IPS DF 4.7 (cell line): ENCODE measurements around the gene LETMD1.

Source experiments
- DNase-seq: peaks from one replicate; pipeline ENCODE4 v3.0.0-alpha.2; 2013; ENCODE audit warnings: low spot score; ENCODE audit errors: extremely low read depth

LETMD1 gene

DNA sequence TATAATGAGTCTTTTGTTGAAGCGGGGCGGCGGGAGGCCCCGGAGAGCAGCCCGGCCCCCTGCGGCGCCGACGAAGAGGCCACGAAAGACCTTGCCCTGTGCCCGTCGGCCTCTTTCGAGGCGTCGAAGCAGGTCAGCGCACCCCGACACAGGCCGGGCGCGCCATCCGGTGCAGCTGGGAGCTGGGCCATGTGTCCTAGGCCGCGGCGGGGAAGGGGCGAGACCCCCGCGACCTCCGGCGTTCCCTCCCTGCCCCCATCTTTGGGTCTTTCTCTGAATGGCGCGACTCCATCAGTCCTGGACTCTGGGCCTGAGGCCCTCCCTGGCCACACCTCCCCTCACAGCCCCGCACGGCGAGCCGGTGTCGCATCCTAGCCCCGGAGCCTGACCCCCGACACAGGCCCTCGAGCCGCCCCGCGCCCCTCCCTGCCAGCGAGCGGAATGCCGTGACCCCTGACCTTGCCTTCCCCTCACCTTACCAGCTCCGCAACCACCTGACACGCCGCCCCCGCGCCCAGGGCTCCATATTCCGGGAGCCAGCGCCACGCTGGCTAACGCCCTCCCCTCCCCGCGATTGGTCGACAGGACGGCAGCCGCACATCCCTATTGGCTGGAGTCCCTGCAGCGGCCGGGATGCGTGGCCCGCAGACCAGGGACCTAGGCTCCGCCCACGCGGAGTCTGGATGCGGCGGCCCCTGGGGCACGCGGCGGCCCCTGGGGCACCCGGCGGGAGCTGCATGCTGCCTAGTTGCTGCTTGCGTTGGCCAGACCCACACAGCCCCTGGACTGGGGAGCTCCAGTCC, 22.1 kb upstream of the LETMD1 start, which contains the start of gene SLC11A2:
Gene SLC11A2 (minus strand): TSS at position 549 of the 803 bp plus-strand sequence. CDS start 15,656 bp downstream, outside the sequence.
- peak; percentile 92 for DNase-seq

GRCh38 chr12:51027342-51027835, 20.7 kb upstream of the LETMD1 start:
- no peak for DNase-seq

- DNase-seq = no peak
Observed at GRCh38 chr12:51028126-51028812, 19.9 kb upstream of the LETMD1 start.

GRCh38 chr12:51028813-51029150, 19.3 kb upstream of the LETMD1 start:
- no peak for DNase-seq

DNA sequence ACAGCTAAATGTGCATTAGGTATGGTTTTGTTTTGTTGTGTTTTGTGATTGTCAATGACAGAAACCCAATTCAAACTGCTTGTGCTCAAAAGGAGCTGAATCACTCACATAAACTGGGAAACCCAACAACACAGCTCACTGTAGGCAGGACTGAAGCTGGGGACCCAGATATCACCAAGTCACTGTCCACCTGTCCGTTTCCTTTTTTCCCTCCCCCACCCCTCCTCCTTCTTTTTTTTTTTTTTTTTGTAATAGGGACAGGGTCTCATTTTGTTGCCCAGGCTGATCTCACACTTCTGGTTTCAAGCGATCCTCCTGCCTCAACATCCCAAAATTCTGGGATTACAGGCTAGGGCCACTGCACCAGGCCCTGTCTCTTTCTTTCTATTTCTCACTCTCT, 15.1 kb upstream of the LETMD1 start:
- no peak for DNase-seq

- DNase-seq = no peak
Observed at GRCh38 chr12:51033457-51034089, 14.6 kb upstream of the LETMD1 start.

GRCh38 chr12:51036279-51036678, 11.8 kb upstream of the LETMD1 start:
- no peak for DNase-seq

GRCh38 chr12:51048661-51049251, 629 bp downstream of the LETMD1 start:
- DNase-seq = no peak

DNA sequence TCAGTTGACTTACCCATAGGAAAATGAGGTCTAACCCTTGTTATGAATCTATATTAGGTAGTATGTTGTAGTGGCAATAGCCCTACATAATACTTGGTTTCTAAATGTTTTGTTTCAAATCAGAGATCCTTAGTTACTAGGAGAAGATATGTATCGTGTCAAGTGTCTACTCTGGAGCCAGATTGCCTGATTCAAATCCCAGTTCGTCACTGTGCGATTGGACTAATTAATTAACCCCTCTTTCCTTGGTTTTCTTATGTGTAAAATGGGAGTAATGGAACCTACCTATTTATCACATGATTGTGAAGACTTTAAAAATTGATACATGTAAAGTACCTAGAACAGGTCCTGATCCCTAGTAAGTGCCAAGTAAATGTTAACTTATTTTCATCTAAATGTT, 1.4 kb downstream of the LETMD1 start:
- no peak for DNase-seq

- no peak for DNase-seq
Observed at GRCh38 chr12:51051787-51052186, 3.7 kb downstream of the LETMD1 start.

DNA sequence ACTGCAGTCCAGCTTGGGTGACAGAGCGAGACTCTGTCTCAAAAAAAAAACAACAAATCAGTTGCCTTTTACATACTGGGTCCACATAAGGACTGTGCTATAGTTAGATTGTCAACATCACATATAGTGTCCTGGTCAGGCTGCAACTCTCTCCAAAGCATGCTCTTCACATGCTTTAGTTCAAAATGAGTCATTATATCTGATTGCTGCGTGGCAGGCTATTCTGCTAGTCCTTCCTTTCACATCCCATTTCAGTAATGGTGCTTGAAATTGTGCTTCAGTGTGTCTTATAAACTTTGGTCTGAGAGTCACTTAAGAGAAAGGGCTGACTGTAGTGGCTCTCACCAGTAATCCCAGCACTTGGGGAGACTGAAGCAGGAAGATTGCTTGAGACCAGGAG, 6.9 kb downstream of the LETMD1 start:
- DNase-seq = no peak

- DNase-seq = no peak
Observed at GRCh38 chr12:51056242-51056641, 8.1 kb downstream of the LETMD1 start.

DNA sequence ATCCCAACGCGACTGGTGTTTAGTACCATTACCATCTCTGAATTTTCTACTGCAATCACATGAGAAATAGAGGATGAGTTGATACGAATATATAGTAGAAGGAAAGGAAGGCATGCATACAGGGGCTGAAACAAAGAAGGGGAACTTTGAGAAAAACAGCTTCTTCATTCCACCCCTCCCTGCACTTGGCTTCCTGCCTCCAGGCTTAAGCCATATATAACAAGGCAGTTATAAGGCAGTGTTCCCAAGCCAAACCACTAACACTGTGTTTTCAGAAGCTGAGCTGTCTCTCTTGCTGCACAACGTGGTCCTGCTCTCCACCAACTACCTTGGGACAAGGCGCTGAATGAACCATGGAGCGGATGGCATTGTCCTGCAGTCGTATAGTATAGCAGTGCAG, 11.0 kb downstream of the LETMD1 start:
- DNase-seq = no peak

- no peak for DNase-seq
Observed at GRCh38 chr12:51062631-51063397, 14.7 kb downstream of the LETMD1 start.

DNA sequence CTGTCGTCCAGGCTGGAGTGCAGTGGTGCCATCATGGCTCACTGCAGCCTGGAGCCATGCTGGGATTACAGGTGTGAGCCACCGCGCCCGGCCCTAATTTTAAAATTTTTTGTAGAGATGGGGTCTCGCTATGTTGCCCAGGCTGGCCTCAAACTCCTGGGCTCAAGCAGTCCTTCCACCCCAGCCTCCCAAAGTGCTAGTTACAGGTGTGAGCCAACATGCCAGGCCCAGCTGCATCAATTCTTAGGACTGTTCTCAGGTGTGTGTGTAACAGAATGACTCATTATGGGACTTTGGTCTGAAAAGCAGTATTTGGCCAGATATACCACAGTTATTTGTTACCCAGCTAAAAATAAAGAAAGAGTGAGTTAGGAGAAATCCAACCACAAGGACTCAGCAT, 17.4 kb downstream of the LETMD1 start:
- no peak for DNase-seq

DNA sequence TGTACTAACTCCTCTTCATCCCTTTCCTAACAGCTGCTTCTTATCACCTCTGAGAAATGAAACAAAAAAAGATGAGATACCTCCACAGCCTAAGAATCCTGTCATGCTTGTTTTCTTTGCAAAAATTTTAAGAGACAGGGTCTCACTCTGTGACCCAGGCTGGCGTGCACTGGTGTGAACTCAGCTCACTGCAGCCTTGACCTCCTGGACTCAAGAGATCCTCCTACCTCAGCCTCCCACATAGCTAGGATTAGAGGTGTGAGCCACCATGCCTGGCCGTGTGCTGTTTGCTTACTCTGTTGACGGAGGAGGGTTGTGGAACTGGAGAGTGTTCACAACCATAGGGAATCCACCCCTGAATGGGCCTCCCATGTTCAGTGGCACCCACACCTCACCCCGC, 19.1 kb downstream of the LETMD1 start:
- DNase-seq = no peak

GRCh38 chr12:51067771-51068170, 19.6 kb downstream of the LETMD1 start:
- DNase-seq = no peak

- DNase-seq = no peak
Observed at GRCh38 chr12:51070004-51070403, 21.9 kb downstream of the LETMD1 start.

DNA sequence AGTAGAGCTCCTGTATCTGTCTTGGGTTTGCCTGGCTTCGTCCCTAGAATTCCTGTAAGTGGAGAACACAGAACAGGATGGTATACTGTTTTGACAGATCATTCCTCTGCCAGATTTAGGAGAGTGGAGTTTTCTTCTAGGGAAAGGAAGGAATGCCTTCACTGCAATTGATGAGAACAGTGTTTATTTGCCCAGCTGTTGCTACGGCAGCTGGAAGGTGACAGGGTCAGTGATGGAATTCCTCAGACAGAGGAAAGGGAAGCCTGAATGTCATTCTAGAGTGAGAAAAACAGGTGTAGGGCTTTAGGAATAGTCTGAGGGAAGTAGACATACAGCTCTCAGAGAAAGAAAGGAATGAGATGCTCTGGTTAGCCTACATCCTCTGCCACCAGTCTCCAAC, 23.5 kb downstream of the LETMD1 start:
- no peak for DNase-seq

DNA sequence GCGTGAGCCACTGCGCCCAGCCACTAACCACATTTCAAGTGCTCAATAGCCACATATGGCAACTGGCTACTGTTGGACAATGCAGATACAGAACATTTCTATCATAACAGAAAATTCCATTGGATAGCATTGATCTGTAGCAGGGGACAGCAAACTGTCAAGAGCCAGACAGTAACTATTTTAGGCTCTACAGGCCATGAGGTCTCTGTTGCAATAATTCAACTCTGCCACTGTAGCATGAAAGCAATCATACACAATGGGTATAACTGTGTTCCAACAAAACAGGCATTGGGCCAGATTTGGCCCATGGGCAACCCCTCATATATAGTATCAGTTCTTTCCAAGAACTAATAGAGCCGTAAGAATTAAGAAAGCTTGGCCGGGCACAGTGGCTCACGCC, 27.3 kb downstream of the LETMD1 start:
- no peak for DNase-seq
